Coronary artery (tissue), 2 donors: ENCODE data around the gene PPIF.
A peak's percentile ranks its signal among the peaks of the same experiment; 100 is the strongest.

Experiments
- DNase-seq: peaks from one replicate; pipeline ENCODE4 v3.0.0-alpha.2; 2017; ENCODE audit warnings: low spot score
- H3K27ac ChIP-seq, 2 donors: fragments of 200-600 bp; sonication (generic); one replicate each; pipeline ENCODE4 v1.5.1; 2016 to 2019
- H3K4me3 ChIP-seq: fragments of 200-600 bp; sonication (generic); 2 replicates; pipeline ENCODE4 v1.5.1; 2016; ENCODE audit warnings: mild to moderate bottlenecking, moderate library complexity
- TF ChIP-seq, protein P1 (sequence below): fragments of 200-600 bp; sonication (generic); IDR thresholded peaks from one replicate; pipeline ENCODE4 v1.5.1; 2019; ENCODE audit warnings: antibody characterized with exemption

The PPIF gene

DNA sequence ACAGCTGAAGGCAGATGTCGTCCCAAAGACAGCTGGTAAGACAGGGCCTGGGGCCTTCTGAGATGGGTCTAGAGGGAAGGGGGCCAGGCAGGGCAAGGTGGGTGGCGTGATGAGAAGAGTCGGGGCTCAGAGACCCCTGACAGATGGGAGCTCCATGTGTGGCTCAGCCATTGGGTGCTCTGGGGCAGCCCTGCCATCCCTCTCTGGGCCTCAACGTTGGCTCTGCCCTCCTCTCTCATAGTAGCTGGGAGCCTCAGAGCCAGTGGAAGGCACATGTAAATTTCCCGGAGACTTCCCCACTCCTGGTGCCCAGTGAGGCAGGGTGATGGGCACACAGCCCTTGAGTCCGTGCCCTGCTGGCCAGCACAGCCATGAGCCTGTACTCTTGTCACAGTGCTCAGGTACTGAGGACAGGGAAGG, 1.8 kb downstream of the PPIF start:
- DNase-seq: no peak
- TF ChIP-seq, protein P1, sequence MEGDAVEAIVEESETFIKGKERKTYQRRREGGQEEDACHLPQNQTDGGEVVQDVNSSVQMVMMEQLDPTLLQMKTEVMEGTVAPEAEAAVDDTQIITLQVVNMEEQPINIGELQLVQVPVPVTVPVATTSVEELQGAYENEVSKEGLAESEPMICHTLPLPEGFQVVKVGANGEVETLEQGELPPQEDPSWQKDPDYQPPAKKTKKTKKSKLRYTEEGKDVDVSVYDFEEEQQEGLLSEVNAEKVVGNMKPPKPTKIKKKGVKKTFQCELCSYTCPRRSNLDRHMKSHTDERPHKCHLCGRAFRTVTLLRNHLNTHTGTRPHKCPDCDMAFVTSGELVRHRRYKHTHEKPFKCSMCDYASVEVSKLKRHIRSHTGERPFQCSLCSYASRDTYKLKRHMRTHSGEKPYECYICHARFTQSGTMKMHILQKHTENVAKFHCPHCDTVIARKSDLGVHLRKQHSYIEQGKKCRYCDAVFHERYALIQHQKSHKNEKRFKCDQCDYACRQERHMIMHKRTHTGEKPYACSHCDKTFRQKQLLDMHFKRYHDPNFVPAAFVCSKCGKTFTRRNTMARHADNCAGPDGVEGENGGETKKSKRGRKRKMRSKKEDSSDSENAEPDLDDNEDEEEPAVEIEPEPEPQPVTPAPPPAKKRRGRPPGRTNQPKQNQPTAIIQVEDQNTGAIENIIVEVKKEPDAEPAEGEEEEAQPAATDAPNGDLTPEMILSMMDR: no peak
- no peak overlapping the region for H3K27ac ChIP-seq
- H3K4me3 ChIP-seq: no peak overlapping the region

DNA sequence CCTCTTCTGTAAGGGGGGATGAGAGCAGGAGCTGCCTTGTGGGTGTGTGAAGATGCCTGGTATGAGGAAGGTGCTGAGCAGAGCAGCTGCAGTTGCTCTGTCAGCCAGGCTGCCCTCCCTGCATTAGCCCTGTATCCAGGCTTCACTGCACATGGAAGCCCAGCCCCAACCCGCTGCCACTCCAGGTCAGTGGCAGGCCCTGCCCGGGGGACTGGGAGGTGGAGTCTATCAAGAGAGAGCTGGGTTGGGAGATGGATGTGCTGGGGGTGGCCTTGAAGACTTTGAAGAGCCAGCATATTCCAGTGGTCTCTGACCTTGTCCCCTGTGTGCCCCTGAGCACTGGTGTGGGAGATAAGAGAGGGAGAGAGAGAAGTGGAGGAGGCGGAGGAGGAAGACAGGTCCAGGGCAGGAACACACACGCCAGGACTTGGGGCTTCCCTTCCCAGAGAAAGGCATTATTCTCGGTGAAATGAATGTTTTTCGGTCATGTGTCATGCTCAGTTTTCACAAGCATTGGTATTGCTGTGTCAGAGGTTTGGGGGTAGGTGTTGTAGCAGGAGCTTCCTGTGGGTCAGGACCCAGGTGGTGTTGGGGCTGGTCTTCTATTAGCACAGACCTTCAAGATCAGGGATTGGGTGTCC, 2.6 kb downstream of the PPIF start:
- Histone ChIP-seq H3K27ac (no peak overlapping the region), H3K4me3 (no peak overlapping the region)
- DNase-seq: no peak
- TF ChIP-seq, protein P1: no peak

DNA sequence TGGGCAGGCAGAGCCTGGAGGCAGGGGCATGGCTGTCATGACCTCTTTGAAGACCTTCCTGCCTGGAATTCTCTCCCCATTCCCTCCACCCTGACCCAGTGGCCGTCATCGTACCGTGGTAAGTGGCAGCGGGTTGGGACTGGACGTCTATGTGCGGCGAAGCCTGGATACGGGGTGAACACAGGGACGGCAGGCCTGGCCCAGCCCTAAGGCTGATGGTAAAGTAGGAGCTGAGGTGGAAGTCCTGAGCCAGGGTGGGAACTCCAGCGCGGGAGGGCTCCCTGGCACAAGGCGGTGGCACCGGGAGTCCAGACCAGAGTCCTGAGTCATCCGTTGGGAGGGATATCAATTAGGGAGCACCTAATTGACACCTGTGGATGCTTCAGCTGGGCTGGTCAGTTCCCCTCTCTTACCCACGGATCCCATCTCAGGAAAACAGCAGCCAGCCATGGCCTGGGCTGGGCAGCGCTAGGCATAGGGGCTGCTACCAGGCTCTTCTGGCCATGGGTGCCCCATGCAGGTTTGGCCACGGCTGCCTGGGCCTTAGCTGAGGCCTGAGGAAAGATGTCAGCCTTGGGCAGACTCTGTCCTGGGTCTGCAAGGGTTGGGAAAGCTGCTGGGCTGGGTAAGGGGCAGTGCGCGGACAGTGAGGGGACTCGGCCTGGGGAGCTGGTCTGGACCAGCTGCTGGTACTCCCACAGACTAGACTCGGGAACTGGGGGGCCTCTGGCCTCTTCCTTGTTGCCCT, 3.3 kb downstream of the PPIF start:
- H3K27ac ChIP-seq: no peak overlapping the region
- H3K4me3 ChIP-seq: no peak overlapping the region
- peak; percentile 72 for DNase-seq
- TF ChIP-seq, protein P1: no peak

DNA sequence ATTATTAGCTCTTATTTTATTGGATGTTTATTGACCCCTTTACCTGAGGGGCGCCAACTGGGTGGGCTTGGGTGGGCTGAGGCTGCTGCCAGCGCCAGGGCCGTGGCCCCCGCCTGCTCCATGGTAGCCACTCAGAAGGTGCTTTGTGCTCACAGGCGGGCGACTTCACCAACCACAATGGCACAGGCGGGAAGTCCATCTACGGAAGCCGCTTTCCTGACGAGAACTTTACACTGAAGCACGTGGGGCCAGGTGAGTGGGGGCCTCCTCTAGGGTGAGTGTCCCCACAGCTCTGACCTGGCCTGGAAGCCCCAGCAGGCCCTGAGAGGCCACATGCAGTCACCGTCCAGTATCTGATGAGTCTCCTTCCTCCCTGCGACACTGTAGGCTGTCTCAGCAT, 4.1 kb downstream of the PPIF start:
- no peak for DNase-seq
- TF ChIP-seq, protein P1: no peak
- Histone ChIP-seq H3K4me3 (no peak overlapping the region), H3K27ac (no peak overlapping the region)

DNA sequence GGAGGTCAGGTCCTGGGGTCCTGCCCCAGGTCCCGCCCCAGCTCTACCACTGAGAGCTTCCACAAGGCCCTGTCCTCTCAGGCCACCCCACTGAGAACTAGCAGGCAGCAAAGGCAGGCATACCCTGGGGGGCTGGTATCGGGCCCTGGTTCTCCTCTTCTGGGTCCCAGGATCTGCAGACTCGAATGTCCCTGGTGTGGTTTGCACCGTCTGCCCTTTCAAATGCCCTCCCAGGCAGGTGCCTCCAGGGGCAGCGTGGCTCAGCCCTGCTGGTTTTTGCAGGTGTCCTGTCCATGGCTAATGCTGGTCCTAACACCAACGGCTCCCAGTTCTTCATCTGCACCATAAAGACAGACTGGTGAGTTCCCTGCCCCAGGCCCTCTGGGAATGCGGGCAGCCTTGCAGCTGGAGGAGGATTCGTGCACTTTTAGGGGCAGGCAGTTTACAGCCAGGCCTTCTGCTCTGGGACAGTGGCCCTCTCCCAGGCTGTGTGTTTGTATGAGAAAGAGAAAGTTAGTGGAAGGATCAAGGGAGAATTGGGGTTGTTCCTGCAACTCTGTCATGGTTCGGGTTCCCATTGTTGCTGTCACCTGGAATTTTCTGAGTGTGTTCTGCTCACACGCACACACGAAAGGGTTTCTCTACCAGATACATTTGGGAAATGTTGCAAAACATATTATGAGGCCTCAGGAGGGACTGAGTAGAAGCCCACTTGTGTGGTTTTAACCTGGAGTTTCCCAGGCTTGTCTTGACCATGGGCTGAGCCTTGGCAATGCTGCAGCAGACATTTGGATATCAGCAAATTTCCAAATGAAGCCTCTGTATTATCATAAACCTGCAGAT, 5.0 kb downstream of the PPIF start:
- Histone ChIP-seq H3K4me3 (no peak overlapping the region), H3K27ac (no peak overlapping the region)
- no peak for DNase-seq
- TF ChIP-seq, protein P1: no peak

DNA sequence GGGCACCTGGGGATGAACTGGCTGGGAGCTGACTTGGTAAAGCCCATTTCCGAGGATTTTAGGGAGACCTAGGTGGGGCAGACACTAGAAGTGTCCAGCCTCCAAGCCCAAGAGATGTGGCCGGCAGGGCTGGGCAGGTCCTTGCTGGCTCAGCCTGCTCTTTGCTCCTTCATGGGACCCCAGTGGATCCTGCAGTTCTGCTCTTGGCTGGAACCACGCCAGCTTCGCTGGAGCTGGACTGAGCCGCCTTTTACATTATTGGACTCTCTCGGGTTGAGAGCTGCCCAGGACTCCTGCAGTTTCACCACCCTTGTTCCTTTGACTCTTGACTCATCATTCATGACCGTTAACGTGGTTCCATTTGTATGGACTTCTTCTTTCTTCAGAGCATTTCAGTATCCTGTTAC, 5.7 kb downstream of the PPIF start:
- TF ChIP-seq, protein P1: no peak
- H3K27ac ChIP-seq: no peak overlapping the region
- DNase-seq: no peak
- H3K4me3 ChIP-seq: no peak overlapping the region
